Erythroblast (primary cell): Measurements from ENCODE around the gene PHF20.
"Not testable (repeated sequence)": the region's sequence is repeated elsewhere in the genome, so short reads cannot be mapped to it uniquely, and the experiment has no call there.

Source experiments
- GATA1 ChIP-seq: IDR thresholded peaks from 2 replicates; pipeline ENCODE4 v1.6.1; 2011; ENCODE audit warnings: low read depth, mild to moderate bottlenecking, control low read depth, low read length, moderate library complexity
- POLR2A ChIP-seq: IDR thresholded peaks from 2 replicates; pipeline ENCODE4 v1.6.1; 2011; ENCODE audit warnings: mild to moderate bottlenecking, low read length

DNA sequence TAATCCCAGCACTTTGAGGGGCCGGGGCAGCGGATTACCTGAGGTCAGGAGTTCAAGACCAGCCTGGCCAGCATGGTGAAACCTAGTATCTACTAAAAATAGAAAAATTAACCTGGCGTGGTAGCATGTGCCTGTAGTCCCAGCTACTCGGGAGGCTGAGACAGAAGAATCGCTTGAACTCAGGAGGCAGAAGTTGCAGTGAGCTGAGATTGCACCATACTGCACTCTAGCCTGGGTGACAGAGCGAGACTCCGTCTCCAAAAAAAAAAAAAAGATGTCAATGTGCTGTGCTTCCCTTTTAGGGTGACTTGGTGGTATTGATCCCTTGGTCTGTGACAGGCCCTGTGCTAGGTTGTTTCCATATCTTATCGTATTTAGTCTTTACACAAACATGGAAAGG is 79.8 kb downstream of the PHF20 start:
- not testable (repeated sequence) for TF ChIP-seq POLR2A, GATA1
